Transverse colon (tissue), 4 donors: ENCODE results near the gene BRICD5. TPM values are rescaled to one million over a fixed set of nuclear protein-coding genes. Genes with fewer than 3 reads are reported as not detected.

Experiments
- DNase-seq: peaks from one replicate; pipeline ENCODE4 v3.0.0-alpha.2; 2019
- H3K27ac ChIP-seq, 4 donors: fragments of 200-600 bp; sonication (generic); 2 replicates each; pipeline ENCODE4 v1.5.1; 2016 to 2018; ENCODE audit warnings: inconsistent platforms in 4 of 4
- H3K27me3 ChIP-seq: fragments of 200-600 bp; sonication (generic); 2 replicates; pipeline ENCODE4 v1.5.1; 2017; ENCODE audit warnings: inconsistent platforms
- H3K36me3 ChIP-seq, 4 donors: fragments of 200-600 bp; sonication (generic); 2 replicates each; pipeline ENCODE4 v1.5.1; 2017 to 2019; ENCODE audit warnings: inconsistent platforms in 4 of 4
- H3K4me1 ChIP-seq, 4 donors: fragments of 200-600 bp; sonication (generic); 2 replicates each; pipeline ENCODE4 v1.5.1; 2017 to 2020; ENCODE audit warnings: inconsistent platforms in 4 of 4
- H3K4me3 ChIP-seq, 4 donors: fragments of 200-600 bp; sonication (generic); 1 replicate in 1 of 4; 2 replicates in 3 of 4; pipeline versions ENCODE4 v1.5.1 to v1.6.1; 2017 to 2019; ENCODE audit warnings: inconsistent platforms in 4 of 4
- H3K9me3 ChIP-seq, 2 donors: fragments of 200-600 bp; sonication (generic); 2 replicates each; pipeline ENCODE4 v1.5.1; 2017 to 2019; ENCODE audit warnings: inconsistent platforms in 2 of 2
- CTCF ChIP-seq, 5 experiments: fragments of 200-600 bp in 3 of 5; fragments of 450-650 bp in 2 of 5; sonication (generic) in 3 of 5; IDR thresholded peaks; 1 replicate in 2 of 5; 2 replicates in 3 of 5; pipeline ENCODE4 v1.5.1; 2016 to 2017; ENCODE audit warnings: antibody characterized with exemption in 5 of 5, inconsistent platforms in 3 of 5, mild to moderate bottlenecking in 2 of 5, moderate library complexity in 1 of 5
- EP300 ChIP-seq: sonication (generic); formaldehyde crosslinking; IDR thresholded peaks from one replicate; pipeline ENCODE4 v1.6.1; 2017; ENCODE audit warnings: antibody characterized with exemption, low read depth
- POLR2A ChIP-seq: fragments of 450-650 bp; IDR thresholded peaks from one replicate; pipeline ENCODE4 v1.6.1; 2016; ENCODE audit warnings: antibody characterized with exemption, mild to moderate bottlenecking, moderate library complexity
- POLR2AphosphoS5 ChIP-seq, 3 donors: sonication (generic); formaldehyde crosslinking; IDR thresholded peaks; one replicate each; pipeline ENCODE4 v1.6.1; 2016; ENCODE audit warnings: antibody characterized with exemption in 3 of 3
- WGBS, 2 donors: methylation state at CpG; one replicate each; pipeline ENCODE4 v1.1.5; 2018; ENCODE audit warnings: low coverage in 1 of 2; 5-methylcytosine and 5-hydroxymethylcytosine counted together
- in situ Hi-C, 4 donors: fragments of 200-750 bp; cut with MboI; loops; one replicate each; pipeline versions ENCODE4 v1.15.0 to v1.15.1; 2017; ENCODE audit warnings: low sequenced_read_pairs in 3 of 4, low pct_ligation_motif_present in 1 of 4, low pct_unique_long_range_greater_than_20kb in 1 of 4
- intact Hi-C: fragments of 100-400 bp; cut with DNase I; formaldehyde crosslinking; loops from one replicate; pipeline ENCODE4 v1.15.1; 2023; ENCODE audit warnings: low total_unique reads
- total RNA-seq, 4 donors: library from RNA; depleted of rRNA; stranded (reverse); fragments of >200 nt; gene quantifications; one replicate each; pipeline ENCODE4 v1.1.0, GENCODE V29; 2016

BRICD5 gene
- total RNA-seq, 4 donors from 2014 or later: 5.7 to 29.9 (median 11.7) TPM

- no peak for TF ChIP-seq POLR2A
- TF ChIP-seq POLR2AphosphoS5 (IDR thresholded peaks at IDR 0.05): no peak
- TF ChIP-seq CTCF (IDR thresholded peaks at IDR 0.05): no peak
- no peak for TF ChIP-seq EP300
- Histone ChIP-seq H3K9me3 (no peaks in the 10 kb centered on the region), H3K27ac (no peak overlapping the region), H3K4me1 (peaks cover 10 to 18% (median 15%) of the 10 kb centered on the region in 4 donors), H3K36me3 (no peaks in the 10 kb centered on the region), H3K27me3 (peaks cover 61% of the 10 kb centered on the region), H3K4me3 (no peak overlapping the region)
- intact Hi-C loops (no loop called here), in situ Hi-C loops (loop anchor here in 1 of 4 donors (25.0 kb wide), 1 partner anchor 290 kb away; the partner anchor contains the start of gene TBC1D24)
- DNase-seq: no peak
- 78% methylated on average over 6 of the region's 6 CpGs; no CpG with 5 or more reads in 1 of the 2 donors for WGBS, 2 donors
These were observed 12.9 kb downstream of the BRICD5 start for GRCh38 chr16:2197765-2198164.

GRCh38 chr16:2196981-2197511 is 13.6 kb downstream of the BRICD5 start:
- Histone ChIP-seq H3K27ac (no peak overlapping the region), H3K4me3 (no peak overlapping the region), H3K9me3 (no peaks in the 10 kb centered on the region), H3K27me3 (peaks cover 61% of the 10 kb centered on the region), H3K4me1 (peaks cover 10 to 18% (median 15%) of the 10 kb centered on the region in 4 donors), H3K36me3 (no peaks in the 10 kb centered on the region)
- no peak for TF ChIP-seq CTCF (IDR thresholded peaks at IDR 0.05)
- TF ChIP-seq POLR2A: no peak
- no peak for TF ChIP-seq EP300
- in situ Hi-C loops (loop anchor here in 1 of 4 donors (25.0 kb wide), 1 partner anchor 290 kb away; the partner anchor contains the start of gene TBC1D24), intact Hi-C loops (no loop called here)
- 31% methylated on average over 26 of the region's 32 CpGs; no CpG with 5 or more reads in 1 of the 2 donors for WGBS, 2 donors
- no peak for DNase-seq

- no peak for TF ChIP-seq POLR2AphosphoS5 (IDR thresholded peaks at IDR 0.05)
- TF ChIP-seq POLR2A: no peak
- TF ChIP-seq CTCF (IDR thresholded peaks at IDR 0.05): no peak
- no peak for TF ChIP-seq EP300
- 4% methylated on average over 33 of the region's 129 CpGs; no CpG with 5 or more reads in 1 of the 2 donors for WGBS, 2 donors
- Histone ChIP-seq H3K27me3 (peaks cover 61% of the 10 kb centered on the region), H3K36me3 (no peaks in the 10 kb centered on the region), H3K4me1 (peaks cover 10 to 18% (median 15%) of the 10 kb centered on the region in 4 donors), H3K27ac (no peak within 1 kb of the TSS), H3K9me3 (no peaks in the 10 kb centered on the region), H3K4me3 (peak within 1 kb of the TSS in 3 of 4 donors; percentile 27 to 44 (median 42))
- in situ Hi-C loops: loop anchor here in 1 of 4 donors (25.0 kb wide), 1 partner anchor 291 kb away; the partner anchor contains the start of gene TBC1D24
- no peak for DNase-seq
- intact Hi-C loops: no loop called here
These were observed 14.3 kb downstream of the BRICD5 start, which contains the start of gene CASKIN1 for GRCh38 chr16:2196162-2196980. Gene CASKIN1, minus strand, starts transcription at chr16:2196605. Its CDS starts 173 bp downstream, at chr16:2196432.
